T-cell (primary cell): ENCODE data around the gene PDCD7. TPM values are rescaled to one million over a fixed set of nuclear protein-coding genes. Genes with fewer than 3 reads are reported as not detected.
"Not testable (repeated sequence)": the region's sequence is repeated elsewhere in the genome, so short reads cannot be mapped to it uniquely, and the experiment has no call there.

ENCODE experiments used
- ATAC-seq, 4 experiments: fragments of 200-7000 bp in 3 of 4; fragments of 150-1000 bp in 1 of 4; cut with Tn5 transposase; replicated peaks in 1 of 4; 1 replicate in 3 of 4; 2 replicates in 1 of 4; pipeline ENCODE4 v1.10.0; 2021; ENCODE audit warnings: moderate library complexity in 3 of 4, mild to moderate bottlenecking in 2 of 4, moderate number of reproducible peaks in 1 of 4
- CTCF ChIA-PET, 2 donors: fragments of 300-600 bp; sonication (Branson Sonifier 250); formaldehyde crosslinking; loops; one replicate each; lab custom pipeline; 2022; ENCODE audit warnings: antibody characterized with exemption in 2 of 2; lab: Charles Lee
- POLR2A ChIA-PET, 2 donors: fragments of 300-600 bp; sonication (Branson Sonifier 250); formaldehyde crosslinking; loops; one replicate each; lab custom pipeline; 2022; ENCODE audit warnings: antibody characterized with exemption in 2 of 2; lab: Charles Lee
- DNase-seq, 35 experiments: peaks; one replicate each; pipeline versions ENCODE4 v3.0.0 to v3.0.0-alpha.2; 2013 to 2023
- H3K27ac ChIP-seq: one replicate; pipeline ENCODE4 v1.5.1; 2013; ENCODE audit warnings: low read length
- H3K27me3 ChIP-seq, 2 experiments: replicated peaks in 1 of 2; 1 replicate in 1 of 2; 2 replicates in 1 of 2; pipeline versions ENCODE4 v1.6.1 to v1.7.0; 2013; ENCODE audit warnings: low read length in 1 of 2, mixed read lengths in 1 of 2; ENCODE audit not compliant: control insufficient read depth in 2 of 2, insufficient read depth in 2 of 2; ENCODE audit errors: extremely low read depth in 1 of 2
- H3K36me3 ChIP-seq, 2 donors: 1 replicate in 1 of 2; 2 replicates in 1 of 2; pipeline versions ENCODE4 v1.6.1 to v1.7.0; 2013; ENCODE audit warnings: low read length in 1 of 2; ENCODE audit not compliant: control insufficient read depth in 2 of 2, insufficient read depth in 1 of 2; ENCODE audit errors: extremely low read depth in 1 of 2
- H3K4me1 ChIP-seq, 2 experiments: 1 replicate in 1 of 2; 2 replicates in 1 of 2; pipeline versions ENCODE4 v1.6.1 to v1.7.0; 2013; ENCODE audit warnings: low read length in 2 of 2, mixed read lengths in 1 of 2; ENCODE audit not compliant: insufficient read depth in 2 of 2, control insufficient read depth in 1 of 2; ENCODE audit errors: extremely low read depth in 1 of 2
- H3K4me3 ChIP-seq, 2 donors: 1 replicate in 1 of 2; 2 replicates in 1 of 2; pipeline versions ENCODE4 v1.5.1 to v1.7.0; 2013; ENCODE audit warnings: mild to moderate bottlenecking in 2 of 2, low read length in 1 of 2, moderate library complexity in 1 of 2; ENCODE audit not compliant: control insufficient read depth in 1 of 2; ENCODE audit errors: extremely low read depth in 1 of 2
- H3K9me3 ChIP-seq: 2 replicates; pipeline ENCODE4 v1.7.0; 2013
- H3K27ac Mint-ChIP-seq, 2 donors: one replicate each; pipeline ENCODE4 v1.8.0; 2020 to 2021; ENCODE audit warnings: mild to moderate bottlenecking in 2 of 2, mixed read lengths in 2 of 2
- H3K27me3 Mint-ChIP-seq, 2 donors: one replicate each; pipeline ENCODE4 v1.8.0; 2021 to 2022; ENCODE audit warnings: mixed read lengths in 2 of 2
- H3K36me3 Mint-ChIP-seq: one replicate; pipeline ENCODE4 v1.8.0; 2021; ENCODE audit warnings: mixed read lengths
- H3K4me1 Mint-ChIP-seq, 3 donors: one replicate each; pipeline ENCODE4 v1.8.0; 2020 to 2022; ENCODE audit warnings: mixed read lengths in 3 of 3, mild to moderate bottlenecking in 1 of 3
- H3K4me3 Mint-ChIP-seq, 3 donors: one replicate each; pipeline ENCODE4 v1.8.0; 2020 to 2022; ENCODE audit warnings: mild to moderate bottlenecking in 3 of 3, mixed read lengths in 3 of 3, moderate library complexity in 3 of 3
- H3K9me3 Mint-ChIP-seq, 3 donors: one replicate each; pipeline ENCODE4 v1.8.0; 2020 to 2022; ENCODE audit warnings: mixed read lengths in 3 of 3
- WGBS: methylation state at CpG from one replicate; pipeline ENCODE4 v1.1.5; 2013; ENCODE audit warnings: missing lambda C conversion rate; ENCODE audit not compliant: insufficient coverage; 5-methylcytosine and 5-hydroxymethylcytosine counted together
- total RNA-seq, 35 experiments: library from RNA in 6 of 35; stranded (reverse) in 6 of 35; fragments of 120-200 nt in 1 of 35; gene quantifications; one replicate each; pipeline versions ENCODE4 v1.2.1 to v1.2.4 and lab custom pipeline; 2013 to 2026

The PDCD7 gene
- total RNA-seq, 5 donors from 2014 or later (not counting 1 experiment from before 2014, with no cell fraction given) = 33.2 to 43.6 (median 36.7) TPM

DNA sequence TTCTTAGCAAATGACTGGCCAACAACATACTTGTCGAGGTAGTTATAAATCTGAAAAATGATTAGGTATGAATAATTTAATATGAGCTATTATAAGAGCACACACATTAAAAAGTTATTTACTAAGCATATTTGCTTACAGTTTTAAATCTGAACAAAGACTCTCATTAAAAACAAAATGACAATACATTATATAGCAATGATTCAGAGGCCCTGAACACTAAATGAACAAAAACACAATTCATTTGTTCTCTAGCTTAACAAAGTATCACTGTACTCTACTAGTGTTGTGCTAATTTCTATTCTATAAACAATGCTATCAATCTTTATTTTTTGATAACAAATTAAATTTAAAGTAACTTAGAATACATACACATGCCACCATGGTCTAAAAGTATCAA lies 30.5 kb upstream of the PDCD7 start:
- ChIA-PET CTCF (no interaction called here), POLR2A (interaction anchor here in 1 of 2 donors (0.5 kb wide), 1 partner anchor 429 kb away, joined by 5 read pairs; no protein-coding TSS in a partner anchor)
- Mint-ChIP-seq H3K9me3 (no peaks in the 10 kb centered on the region), H3K4me3 (no peak overlapping the region), H3K4me1 (peaks cover 6 to 12% (median 10%) of the 10 kb centered on the region in 3 donors), H3K27me3 (no peaks in the 10 kb centered on the region), H3K36me3 (peaks cover 16% of the 10 kb centered on the region), H3K27ac (no peak overlapping the region)
- WGBS = no CpG with 5 or more reads among the region's 1 CpG
- Histone ChIP-seq H3K36me3 (peaks cover 0 to 48% of the 10 kb centered on the region in 2 donors), H3K9me3 (no peaks in the 10 kb centered on the region), H3K27me3 (no peaks in the 10 kb centered on the region), H3K27ac (no peak overlapping the region), H3K4me3 (no peak overlapping the region), H3K4me1 (no peaks in the 10 kb centered on the region)
- no peak for DNase-seq
- no peak for ATAC-seq

GRCh38 chr15:65163041-65163440 lies 29.4 kb upstream of the PDCD7 start:
- peaks cover 16% of the 10 kb centered on the region for H3K36me3 Mint-ChIP-seq
- H3K27ac ChIP-seq = no peak overlapping the region
- POLR2A ChIA-PET = no interaction called here
- H3K27ac Mint-ChIP-seq = no peak overlapping the region
- H3K36me3 ChIP-seq = peaks cover 0 to 58% of the 10 kb centered on the region in 2 donors
- WGBS = 100% methylated on average over 2 of the region's 4 CpGs
- ATAC-seq (no peak), DNase-seq (no peak)
- no peaks in the 10 kb centered on the region for H3K27me3 Mint-ChIP-seq
- CTCF ChIA-PET = no interaction called here
- no peak overlapping the region for H3K4me3 Mint-ChIP-seq
- no peak overlapping the region for H3K4me3 ChIP-seq
- no peaks in the 10 kb centered on the region for H3K9me3 Mint-ChIP-seq
- no peaks in the 10 kb centered on the region for H3K4me1 ChIP-seq
- no peaks in the 10 kb centered on the region for H3K9me3 ChIP-seq
- H3K27me3 ChIP-seq = no peaks in the 10 kb centered on the region
- peaks cover 6 to 12% (median 10%) of the 10 kb centered on the region in 3 donors for H3K4me1 Mint-ChIP-seq

- no peak overlapping the region for H3K4me3 Mint-ChIP-seq
- CTCF ChIA-PET = no interaction called here
- peaks cover 39% of the 10 kb centered on the region for H3K36me3 Mint-ChIP-seq
- H3K27ac Mint-ChIP-seq = no peak overlapping the region
- peaks cover 3 to 6% (median 5%) of the 10 kb centered on the region in 3 donors for H3K4me1 Mint-ChIP-seq
- Histone ChIP-seq H3K4me1 (no peaks in the 10 kb centered on the region), H3K36me3 (peaks cover 0 to 69% of the 10 kb centered on the region in 2 donors), H3K27ac (no peak overlapping the region), H3K9me3 (no peaks in the 10 kb centered on the region), H3K4me3 (no peak overlapping the region), H3K27me3 (no peaks in the 10 kb centered on the region)
- no CpG with 5 or more reads among the region's 5 CpGs for WGBS
- ATAC-seq = no peak
- no peaks in the 10 kb centered on the region for H3K9me3 Mint-ChIP-seq
- no peaks in the 10 kb centered on the region for H3K27me3 Mint-ChIP-seq
- POLR2A ChIA-PET = no interaction called here
- no peak for DNase-seq
Measured at GRCh38 chr15:65156692-65157091, 23.1 kb upstream of the PDCD7 start.

DNA sequence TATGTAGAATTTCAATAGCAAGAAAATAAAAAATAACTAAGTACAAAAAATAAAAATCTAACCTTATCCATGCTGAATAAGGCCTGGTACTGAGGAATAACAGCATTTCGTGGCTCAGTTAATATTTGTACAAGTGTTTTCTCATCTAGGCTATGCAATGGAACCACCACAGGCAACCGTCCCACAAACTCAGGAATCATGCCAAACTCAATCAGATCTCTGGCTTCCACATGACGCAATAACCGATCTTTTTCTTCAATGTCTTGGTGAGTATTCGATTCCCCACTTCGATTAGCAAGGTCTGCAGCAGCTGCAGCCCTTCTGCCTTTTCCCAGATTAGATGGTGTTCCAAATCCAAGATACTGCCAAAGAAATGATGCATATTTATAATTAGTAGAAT lies 21.1 kb upstream of the PDCD7 start:
- Mint-ChIP-seq H3K4me1 (no peaks in the 10 kb centered on the region), H3K4me3 (no peak overlapping the region), H3K9me3 (no peaks in the 10 kb centered on the region), H3K27me3 (no peaks in the 10 kb centered on the region), H3K36me3 (peaks cover 43% of the 10 kb centered on the region), H3K27ac (no peak overlapping the region)
- Histone ChIP-seq H3K4me3 (no peak overlapping the region), H3K36me3 (peaks cover 0 to 86% of the 10 kb centered on the region in 2 donors), H3K27ac (no peak overlapping the region), H3K27me3 (no peaks in the 10 kb centered on the region), H3K9me3 (no peaks in the 10 kb centered on the region), H3K4me1 (no peaks in the 10 kb centered on the region)
- ATAC-seq = no peak
- ChIA-PET POLR2A (interaction anchor here in 1 of 2 donors (0.6 kb wide), 1 partner anchor 130 kb away, joined by 7 read pairs; no protein-coding TSS in a partner anchor), CTCF (no interaction called here)
- 100% methylated on average over 2 of the region's 6 CpGs for WGBS
- no peak for DNase-seq

GRCh38 chr15:65147902-65148301 lies 14.3 kb upstream of the PDCD7 start:
- no peak overlapping the region for H3K4me3 ChIP-seq
- Mint-ChIP-seq H3K27ac (no peak overlapping the region), H3K9me3 (no peaks in the 10 kb centered on the region), H3K36me3 (peaks cover 17% of the 10 kb centered on the region), H3K4me1 (no peaks in the 10 kb centered on the region), H3K27me3 (no peaks in the 10 kb centered on the region), H3K4me3 (no peak overlapping the region)
- POLR2A ChIA-PET = interaction anchor here in 1 of 2 donors (1.5 kb wide), 1 partner anchor 14 kb away, joined by 4 read pairs; no protein-coding TSS in a partner anchor
- 100% methylated on average over 1 of the region's 3 CpGs for WGBS
- H3K36me3 ChIP-seq = peaks cover 0 to 40% of the 10 kb centered on the region in 2 donors
- no peaks in the 10 kb centered on the region for H3K27me3 ChIP-seq
- H3K9me3 ChIP-seq = no peaks in the 10 kb centered on the region
- no peaks in the 10 kb centered on the region for H3K4me1 ChIP-seq
- H3K27ac ChIP-seq = no peak overlapping the region
- DNase-seq (no peak), ATAC-seq (no peak)
- CTCF ChIA-PET = no interaction called here

DNA sequence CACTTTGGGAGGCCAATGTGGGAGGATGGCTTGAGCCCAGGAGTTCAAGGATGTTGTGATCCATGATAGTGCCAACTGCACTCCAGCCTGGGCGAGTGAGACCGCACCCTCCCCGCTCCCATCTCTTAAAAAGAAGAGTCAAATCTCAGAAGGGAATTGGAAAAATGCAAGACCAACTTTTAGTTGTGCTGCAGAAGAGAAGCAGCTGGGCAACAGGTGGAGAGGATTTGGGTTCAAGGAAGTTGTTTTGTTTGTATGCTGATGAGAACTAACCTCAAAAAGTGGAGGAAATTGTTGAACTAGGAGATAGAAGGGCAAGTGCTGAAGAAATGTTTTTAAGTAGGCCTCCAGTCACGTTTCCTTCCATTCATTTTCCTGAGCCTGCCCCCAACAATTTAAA lies 12.8 kb upstream of the PDCD7 start:
- Mint-ChIP-seq H3K27me3 (no peaks in the 10 kb centered on the region), H3K9me3 (no peaks in the 10 kb centered on the region), H3K4me3 (no peak overlapping the region), H3K36me3 (peaks cover 11% of the 10 kb centered on the region), H3K27ac (no peak overlapping the region), H3K4me1 (no peaks in the 10 kb centered on the region)
- WGBS = 100% methylated on average over 1 of the region's 4 CpGs
- CTCF ChIA-PET = no interaction called here
- Histone ChIP-seq H3K27me3 (no peaks in the 10 kb centered on the region), H3K9me3 (no peaks in the 10 kb centered on the region), H3K36me3 (peaks cover 0 to 29% of the 10 kb centered on the region in 2 donors), H3K4me1 (no peaks in the 10 kb centered on the region), H3K4me3 (no peak overlapping the region), H3K27ac (no peak overlapping the region)
- DNase-seq = no peak
- POLR2A ChIA-PET = no interaction called here
- no peak for ATAC-seq

GRCh38 chr15:65138631-65139030 lies 5.0 kb upstream of the PDCD7 start:
- H3K9me3 Mint-ChIP-seq, POLR2A ChIA-PET: not testable (repeated sequence)

More at GRCh38 chr15:65138631-65139030, 5.0 kb upstream of the PDCD7 start:
- H3K4me1 ChIP-seq, H3K9me3 ChIP-seq, H3K36me3 Mint-ChIP-seq, H3K4me3 Mint-ChIP-seq, H3K4me3 ChIP-seq, H3K27ac ChIP-seq, DNase-seq, H3K27ac Mint-ChIP-seq, H3K27me3 ChIP-seq, H3K36me3 ChIP-seq, H3K27me3 Mint-ChIP-seq, ATAC-seq, CTCF ChIA-PET: not testable (repeated sequence)
- peaks cover 6 to 10% (median 7%) of the 10 kb centered on the region in 3 donors for H3K4me1 Mint-ChIP-seq
- WGBS = 98% methylated on average over 4 of the region's 6 CpGs
